ENCODE measurements around the gene FIBIN.
"Not testable (repeated sequence)": the region's sequence is repeated elsewhere in the genome, so short reads cannot be mapped to it uniquely, and the experiment has no call there.

The FIBIN gene

GRCh38 chr11:26993965-26994457 lies at the start of gene FIBIN:
FIBIN (plus strand) TSS chr11:26994112; CDS start chr11:26994527, 415 bp downstream.
- DNase-seq = no peak

- DNase-seq = no peak
Observed at GRCh38 chr11:26944866-26945664, 48.8 kb upstream of the FIBIN start.

GRCh38 chr11:26946257-26946716 lies 47.6 kb upstream of the FIBIN start:
- no peak for DNase-seq

- DNase-seq = no peak
Observed at GRCh38 chr11:26947379-26947844, 46.5 kb upstream of the FIBIN start.

GRCh38 chr11:26947904-26948639 lies 45.8 kb upstream of the FIBIN start:
- DNase-seq = no peak

GRCh38 chr11:26948881-26949280 lies 45.0 kb upstream of the FIBIN start:
- DNase-seq = no peak

GRCh38 chr11:26949846-26950245 lies 44.1 kb upstream of the FIBIN start:
- no peak for DNase-seq

GRCh38 chr11:26950260-26950719 lies 43.6 kb upstream of the FIBIN start:
- DNase-seq = no peak

- DNase-seq = no peak
Observed at GRCh38 chr11:26951809-26952515, 42.0 kb upstream of the FIBIN start.

- DNase-seq = no peak
Observed at GRCh38 chr11:26953770-26954392, 40.0 kb upstream of the FIBIN start.

GRCh38 chr11:26958005-26958701 lies 35.8 kb upstream of the FIBIN start:
- no peak for DNase-seq

- DNase-seq = no peak
Observed at GRCh38 chr11:26958702-26959049, 35.2 kb upstream of the FIBIN start.

- no peak for DNase-seq
Observed at GRCh38 chr11:26960281-26960680, 33.6 kb upstream of the FIBIN start.

GRCh38 chr11:26963764-26964163 lies 30.1 kb upstream of the FIBIN start:
- no peak for DNase-seq

GRCh38 chr11:26964339-26964738 lies 29.6 kb upstream of the FIBIN start:
- no peak for DNase-seq

GRCh38 chr11:26964847-26965485 lies 28.9 kb upstream of the FIBIN start:
- not testable (repeated sequence) for DNase-seq

GRCh38 chr11:26971961-26972360 lies 22.0 kb upstream of the FIBIN start:
- DNase-seq = no peak

- DNase-seq = no peak
Observed at GRCh38 chr11:26974069-26974783, 19.7 kb upstream of the FIBIN start.

GRCh38 chr11:26974996-26975395 lies 18.9 kb upstream of the FIBIN start:
- no peak for DNase-seq

GRCh38 chr11:26976389-26976788 lies 17.5 kb upstream of the FIBIN start:
- DNase-seq = no peak

- DNase-seq = not testable (repeated sequence)
Observed at GRCh38 chr11:26977209-26977608, 16.7 kb upstream of the FIBIN start.
